C4-2B (cell line): ENCODE measurements around the gene IKZF1.
A peak's percentile ranks its signal among the peaks of the same experiment; 100 is the strongest.

Experiments
- H3K27ac ChIP-seq: fragments of 450-650 bp; 2 replicates; pipeline ENCODE4 v1.5.1; 2017
- CTCF ChIP-seq: fragments of 450-650 bp; conservative IDR thresholded peaks from 2 replicates; pipeline ENCODE4 v1.5.1; 2017; ENCODE audit warnings: mild to moderate bottlenecking
- ZFX ChIP-seq: fragments of 450-650 bp; IDR thresholded peaks from 2 replicates; pipeline ENCODE4 v1.6.1; 2017

Gene IKZF1

GRCh38 chr7:50449881-50450589 lies 145.5 kb downstream of the IKZF1 start, which contains the start of gene FIGNL1:
FIGNL1 (minus strand) TSS chr7:50450350; CDS start chr7:50447287, 3,063 bp downstream.
- H3K27ac ChIP-seq = peak within 1 kb of the TSS; percentile 90

GRCh38 chr7:50450590-50451032 lies 146.1 kb downstream of the IKZF1 start:
- TF ChIP-seq CTCF (no peak; the same call in 1 of the 2 replicates), ZFX (peak; percentile 52)
- peak overlapping the region; percentile 90 for H3K27ac ChIP-seq

More at GRCh38 chr7:50449881-50450589, 145.5 kb downstream of the IKZF1 start, which contains the start of gene FIGNL1:
- TF ChIP-seq CTCF (no peak), ZFX (peak; percentile 81)
